HTR-8/SVneo (cell line): ENCODE measurements around the gene SPATS2.
"Not testable (repeated sequence)": the region's sequence is repeated elsewhere in the genome, so short reads cannot be mapped to it uniquely, and the experiment has no call there.

Source experiments
- DNase-seq: peaks from one replicate; pipeline ENCODE4 v3.0.0; 2011; ENCODE audit warnings: low spot score, mixed read lengths; ENCODE audit not compliant: insufficient read length
- FAIRE-seq: peaks from 2 replicates; lab custom pipeline; 2011; peaks lifted over from hg19 to GRCh38; lab: Jason Lieb, UNC

SPATS2 gene

GRCh38 chr12:49496417-49497360, 129.4 kb downstream of the SPATS2 start:
- no peak for FAIRE-seq
- no peak for DNase-seq

- DNase-seq (no peak), FAIRE-seq (no peak)
These were observed 134.6 kb downstream of the SPATS2 start for GRCh38 chr12:49501895-49502294.

GRCh38 chr12:49502590-49502989, 135.3 kb downstream of the SPATS2 start:
- FAIRE-seq (no peak), DNase-seq (no peak)

GRCh38 chr12:49503674-49504180, 136.5 kb downstream of the SPATS2 start:
- peak; percentile 52 for DNase-seq
- no peak for FAIRE-seq

- no peak for DNase-seq
- FAIRE-seq: no peak
These were observed 138.4 kb downstream of the SPATS2 start for GRCh38 chr12:49505672-49506071.

- peak; percentile 52 for FAIRE-seq
- DNase-seq: peak; percentile 77
These were observed 139.9 kb downstream of the SPATS2 start for GRCh38 chr12:49507139-49507538.

- not testable (repeated sequence) for DNase-seq, FAIRE-seq
These were observed 142.4 kb downstream of the SPATS2 start for GRCh38 chr12:49509681-49510080.

GRCh38 chr12:49511410-49511809, 144.1 kb downstream of the SPATS2 start:
- no peak for DNase-seq
- no peak for FAIRE-seq

GRCh38 chr12:49512546-49512945, 145.3 kb downstream of the SPATS2 start:
- FAIRE-seq: no peak
- no peak for DNase-seq

- no peak for FAIRE-seq
- DNase-seq: no peak
These were observed 148.0 kb downstream of the SPATS2 start for GRCh38 chr12:49515266-49515665.

- no peak for FAIRE-seq
- no peak for DNase-seq
These were observed 151.8 kb downstream of the SPATS2 start for GRCh38 chr12:49518914-49519573.

- DNase-seq (no peak), FAIRE-seq (no peak)
These were observed 152.3 kb downstream of the SPATS2 start for GRCh38 chr12:49519574-49519936.

- DNase-seq (no peak), FAIRE-seq (no peak)
These were observed 154.1 kb downstream of the SPATS2 start for GRCh38 chr12:49521389-49521788.

GRCh38 chr12:49524660-49525324, 157.5 kb downstream of the SPATS2 start:
- FAIRE-seq: peak; percentile 31
- DNase-seq: no peak

GRCh38 chr12:49525942-49526341, 158.7 kb downstream of the SPATS2 start:
- no peak for FAIRE-seq

GRCh38 chr12:49527361-49528130, 160.3 kb downstream of the SPATS2 start:
- no peak for FAIRE-seq
- DNase-seq: no peak

More at GRCh38 chr12:49525942-49526341, 158.7 kb downstream of the SPATS2 start:
- no peak for DNase-seq

GRCh38 chr12:49529414-49529813, 162.2 kb downstream of the SPATS2 start:
- no peak for FAIRE-seq
- no peak for DNase-seq

- DNase-seq (no peak), FAIRE-seq (no peak)
These were observed 164.5 kb downstream of the SPATS2 start for GRCh38 chr12:49531745-49532144.

GRCh38 chr12:49533331-49533730, 166.1 kb downstream of the SPATS2 start:
- DNase-seq (no peak), FAIRE-seq (no peak)

GRCh38 chr12:49534122-49534521, 166.9 kb downstream of the SPATS2 start:
- DNase-seq, FAIRE-seq: not testable (repeated sequence)
